Vagina (tissue), 2 donors: Measurements from ENCODE around the gene JAG1. TPM values are rescaled to one million over a fixed set of nuclear protein-coding genes. Genes with fewer than 3 reads are reported as not detected.

ENCODE experiments used
- microRNA-seq: library from miRNA; unstranded; fragments of <30 nt; microRNA quantifications from one replicate; pipeline ENCODE4, GENCODE V29; 2017; ENCODE audit warnings: borderline number of aligned reads, borderline replicate concordance
- small RNA-seq: library from RNA; depleted of rRNA; stranded (forward); fragments of <200 nt; gene quantifications from one replicate; pipeline ENCODE3, GENCODE V24; 2016
- total RNA-seq: library from RNA; depleted of rRNA; stranded (reverse); fragments of >200 nt; gene quantifications from one replicate; pipeline ENCODE4 v1.2.3, GENCODE V29; 2016

The JAG1 gene
- total RNA-seq, 1 donor from 2014 or later: 185 TPM

Small RNAs within 50 kb of the gene (microRNA-seq; reads per million reads assigned to microRNA genes)
- not detected for gene MIR6870

Small RNAs within 50 kb of the gene (small RNA-seq; reads per million reads assigned to genes)
- gene MIR6870: not detected

Other genes with a start within 250 kb of the JAG1 start
- gene MKKS, start 239.8 kb downstream of the JAG1 start, total RNA-seq: 12.5 TPM
- 4.9 TPM for gene SLX4IP, start 238.7 kb downstream of the JAG1 start, total RNA-seq